HG02943 (cell line): ENCODE results near the gene MTLN.
"Not testable (repeated sequence)": the region's sequence is repeated elsewhere in the genome, so short reads cannot be mapped to it uniquely, and the experiment has no call there.

Experiments used
- ATAC-seq: cut with Tn5 transposase; IDR thresholded peaks from one replicate; pipeline ENCODE4 v1.9.1; 2021; ENCODE audit warnings: mild to moderate bottlenecking, low read depth, moderate library complexity; ENCODE audit not compliant: unreplicated experiment

Gene MTLN

DNA sequence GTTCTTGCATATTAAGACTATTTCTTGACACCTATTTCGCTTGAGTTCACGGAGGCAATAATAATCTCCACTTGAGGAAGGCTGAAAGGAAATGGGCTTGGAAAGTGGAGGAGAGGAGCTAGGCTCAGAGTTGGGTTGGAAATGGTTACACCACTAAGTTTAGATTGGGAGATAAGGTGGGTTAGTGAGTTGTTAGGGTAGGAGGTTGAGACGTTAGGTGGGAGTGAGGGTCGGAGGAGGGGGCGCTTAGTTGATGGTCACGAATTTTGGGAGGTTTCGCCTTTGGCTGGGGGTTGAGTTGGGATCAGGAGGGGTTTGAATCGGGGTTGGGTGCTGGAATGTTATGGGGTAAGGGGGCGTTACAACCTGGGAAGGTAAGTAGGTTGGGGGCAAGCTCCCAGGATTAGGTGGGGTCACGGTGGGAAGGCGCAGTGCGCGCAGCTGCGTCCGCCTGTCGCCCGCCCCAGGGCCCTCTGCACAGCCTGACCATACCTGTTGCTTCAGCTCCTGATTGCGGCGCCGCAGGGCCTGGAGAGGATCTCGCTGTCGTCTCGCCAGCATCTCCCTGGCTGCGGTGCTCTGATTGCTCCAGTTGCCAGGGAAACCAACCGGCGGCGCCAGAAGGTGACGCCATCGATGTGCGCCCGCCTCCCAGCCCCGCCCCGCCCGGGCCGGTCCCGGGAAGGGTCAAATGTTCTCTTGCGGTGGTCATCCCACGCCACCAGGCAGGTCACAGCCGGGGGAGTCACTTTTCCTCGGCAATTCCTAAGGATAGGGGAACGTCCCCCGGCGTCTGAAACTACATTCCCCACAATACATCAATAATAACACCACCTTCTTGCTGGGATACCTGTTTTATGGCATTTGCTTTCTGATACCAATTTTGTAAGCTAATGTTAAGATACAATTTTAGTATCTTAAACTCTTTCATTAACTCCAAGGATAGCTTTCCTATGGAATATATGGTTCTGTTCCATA, 7.7 kb downstream of the MTLN start, which contains the start of gene NPHP1:
Gene NPHP1 (minus strand): TSS at position 606 of the 978 bp plus-strand sequence. CDS start 45 bp downstream, at position 561.
- ATAC-seq: peak; percentile 92

DNA sequence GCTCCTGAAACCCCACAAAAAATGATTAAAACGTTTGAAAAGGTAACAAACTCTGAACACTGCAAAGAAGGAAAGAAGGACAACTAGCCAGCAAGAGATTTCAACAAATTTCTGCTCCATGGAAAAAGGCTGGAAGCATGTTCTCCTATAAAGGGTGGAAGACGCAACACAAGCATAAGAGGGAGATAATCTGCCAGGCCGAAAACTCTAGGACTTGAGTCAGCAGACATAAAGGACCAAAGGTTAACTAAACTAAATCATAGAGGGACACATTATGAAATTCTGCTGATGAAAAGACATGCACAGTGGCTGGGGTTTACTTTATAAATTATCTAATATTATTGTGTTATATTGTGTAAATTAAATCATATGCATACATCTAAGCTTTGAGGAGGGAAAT, 14.3 kb downstream of the MTLN start:
- ATAC-seq: no peak

DNA sequence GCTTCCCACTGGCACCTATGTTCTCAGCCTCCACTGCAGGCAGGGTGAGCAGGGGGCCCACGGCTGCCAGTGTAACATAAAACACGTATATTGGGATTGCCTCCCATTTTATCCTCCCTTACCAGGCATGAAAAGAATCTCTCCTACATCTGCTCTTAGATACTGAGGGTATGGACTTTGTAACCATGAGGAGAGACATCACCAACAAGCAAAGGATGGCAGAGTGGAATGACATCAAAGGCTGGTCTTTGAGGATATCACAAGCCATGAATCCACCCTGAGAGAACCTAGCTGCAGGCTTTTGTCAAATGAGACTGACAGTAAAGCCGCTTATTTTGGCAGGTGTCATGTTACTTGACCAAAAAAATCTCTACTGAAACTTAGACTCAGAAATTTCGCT, 14.9 kb downstream of the MTLN start:
- ATAC-seq: no peak

DNA sequence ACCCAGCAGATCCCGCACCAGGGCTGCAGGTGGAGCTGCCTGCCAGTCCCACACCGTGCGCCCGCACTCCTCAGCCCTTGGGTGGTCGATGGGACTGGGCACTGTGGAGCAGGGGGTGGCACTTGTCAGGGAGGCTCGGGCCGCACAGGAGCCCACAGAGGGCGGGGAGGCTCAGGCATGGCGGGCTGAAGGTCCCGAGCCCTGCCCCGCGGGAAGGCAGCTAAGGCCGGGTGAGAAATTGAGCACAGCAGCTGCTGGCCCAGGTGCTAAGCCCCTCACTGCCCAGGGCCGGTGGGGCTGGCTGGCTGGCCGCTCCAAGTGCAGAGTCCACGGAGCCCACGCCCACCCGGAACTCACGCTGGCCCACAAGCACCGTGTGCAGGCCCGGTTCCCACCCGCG, 22.2 kb downstream of the MTLN start:
- ATAC-seq: not testable (repeated sequence)

DNA sequence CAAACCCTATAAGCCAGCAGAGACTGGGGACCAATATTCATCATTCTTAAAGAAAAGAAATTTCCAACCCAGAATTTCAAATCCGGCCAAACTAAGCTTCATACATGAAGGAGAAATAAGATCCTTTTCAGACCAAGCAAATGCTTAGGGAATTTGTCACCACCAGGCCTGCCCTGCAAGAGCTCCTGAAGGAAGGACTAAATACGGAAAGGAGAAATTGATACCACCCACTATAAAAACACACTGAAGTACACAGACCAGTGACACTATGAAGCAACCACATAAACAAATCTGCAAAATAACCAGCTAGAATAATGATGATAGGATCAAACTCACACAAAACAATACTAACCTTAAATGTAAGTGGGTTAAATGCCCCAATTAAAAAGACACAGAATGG, 29.9 kb downstream of the MTLN start:
- ATAC-seq: no peak

DNA sequence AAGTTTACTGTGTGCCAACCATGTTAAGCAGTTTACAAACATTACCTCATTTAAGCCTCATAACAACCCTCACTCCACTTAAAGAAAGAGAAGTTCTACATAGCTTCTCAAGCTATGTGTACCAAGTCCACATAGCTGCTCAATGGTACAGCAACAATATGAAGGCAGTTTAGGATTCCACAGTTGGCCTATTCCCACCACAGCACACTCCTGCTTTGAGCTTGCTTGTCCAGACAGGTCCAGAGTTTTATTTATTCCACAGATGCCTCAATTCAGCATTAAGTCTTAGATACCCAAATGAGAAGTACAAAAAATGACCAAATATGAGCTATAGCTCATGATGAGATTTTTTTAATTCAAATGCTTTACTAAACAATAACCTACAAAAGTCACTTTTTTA, 32.3 kb downstream of the MTLN start:
- no peak for ATAC-seq

DNA sequence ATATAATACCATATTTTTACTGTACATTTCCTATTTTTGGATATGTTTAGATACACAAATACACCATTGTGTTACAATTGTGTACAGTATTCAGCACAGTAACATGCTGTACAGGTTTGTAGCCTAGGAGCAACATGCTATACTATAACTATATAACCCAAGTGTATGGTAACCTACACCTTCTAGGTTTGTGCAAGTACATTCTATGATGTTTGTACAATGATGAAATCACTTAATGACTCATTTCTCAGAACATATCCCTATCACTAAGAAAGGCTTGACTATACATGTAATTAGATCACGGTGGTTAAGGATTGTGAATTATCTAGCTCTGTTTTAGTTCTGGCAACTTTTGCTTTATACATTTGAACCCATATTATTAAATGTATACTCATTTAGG, 38.8 kb downstream of the MTLN start:
- ATAC-seq: no peak

DNA sequence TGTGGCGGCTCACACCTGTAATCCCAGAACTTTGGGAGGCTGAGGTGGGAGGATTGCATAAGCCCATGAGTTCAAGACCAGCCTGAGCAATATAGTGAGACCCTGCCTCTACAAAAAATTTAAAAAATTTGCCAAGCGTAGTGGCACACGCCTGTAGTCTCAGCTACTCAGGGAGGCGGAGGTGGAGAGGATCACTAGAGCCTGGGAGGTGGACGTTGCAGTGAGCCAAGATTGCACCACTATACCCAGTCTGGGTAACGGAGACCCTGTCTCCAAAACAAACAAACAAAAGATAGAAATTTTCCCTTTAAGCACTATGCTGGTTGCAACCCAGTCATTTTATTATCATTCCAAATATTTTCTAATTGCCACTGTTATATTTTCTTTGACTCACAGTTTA, 39.8 kb downstream of the MTLN start:
- no peak for ATAC-seq

DNA sequence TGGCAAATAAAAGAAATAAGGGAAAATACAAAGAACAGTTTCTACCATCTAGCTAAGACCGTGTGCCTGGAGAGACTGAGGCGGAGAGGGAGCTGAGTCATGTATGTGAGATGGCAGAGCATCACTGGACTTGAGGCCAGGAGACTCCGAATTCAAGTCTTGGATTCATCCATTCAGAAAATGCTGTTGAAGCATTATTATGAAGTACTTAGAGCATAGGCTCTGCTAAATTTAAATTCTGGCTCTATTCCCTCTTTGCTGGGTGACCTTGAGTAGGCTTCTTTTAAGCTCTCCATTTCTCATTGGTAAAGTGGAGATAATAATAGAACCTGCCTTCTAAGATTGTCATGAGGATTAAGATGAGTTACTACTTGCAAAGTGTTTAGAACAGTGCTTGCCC, 42.2 kb downstream of the MTLN start:
- ATAC-seq: no peak

DNA sequence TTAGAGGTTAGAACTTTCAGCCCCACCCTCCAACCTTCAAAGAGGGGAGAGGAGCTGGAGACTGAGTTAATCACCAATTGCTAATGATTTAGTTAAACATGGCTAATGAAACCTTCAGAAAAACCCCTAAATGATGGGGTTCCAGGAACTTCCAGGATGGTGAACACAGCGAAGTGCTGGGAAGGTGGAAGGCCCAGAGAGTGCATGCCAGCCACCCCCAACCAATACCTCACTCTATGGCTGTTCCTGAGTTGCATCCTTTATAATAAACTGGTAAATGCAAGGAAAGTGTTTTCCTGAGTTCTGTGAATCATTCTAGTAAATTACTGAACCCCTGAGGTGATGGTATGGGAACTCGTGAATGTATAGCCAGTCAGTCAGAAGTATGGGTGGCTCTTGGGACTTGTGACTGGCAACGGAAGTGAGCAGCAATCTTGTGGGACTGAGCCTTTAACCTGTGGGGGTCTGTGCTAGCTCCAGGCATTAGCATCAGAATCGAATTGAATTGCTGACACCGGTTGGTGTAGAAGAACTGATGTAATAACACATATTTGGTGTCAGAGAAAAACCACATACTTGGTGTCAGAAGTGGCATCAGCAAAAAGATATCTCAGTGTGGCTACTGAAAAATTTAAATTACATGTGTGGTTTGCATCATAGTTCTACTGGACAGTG, 44.9 kb downstream of the MTLN start:
- ATAC-seq: no peak

DNA sequence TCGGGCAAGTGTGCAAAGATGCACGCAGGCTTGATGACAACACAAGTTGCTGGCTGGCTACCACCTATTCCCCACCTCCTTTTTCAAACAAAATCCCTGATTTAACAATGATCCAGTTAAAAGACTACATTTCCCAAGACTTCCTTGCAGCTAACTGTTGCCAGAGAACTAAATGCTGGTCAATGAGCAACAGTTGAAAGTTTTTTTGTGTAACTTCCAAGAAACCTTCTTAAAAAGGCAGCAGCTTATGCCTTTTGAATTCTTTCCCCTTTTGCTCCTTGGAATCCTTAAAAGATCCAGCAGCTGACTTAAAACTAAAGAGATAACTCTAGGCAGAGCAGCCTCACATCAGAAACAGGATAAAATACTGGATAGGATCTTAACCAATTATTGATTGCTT, 46.1 kb downstream of the MTLN start:
- ATAC-seq: no peak
